ENCODE data around the gene FOXO4.

Gene FOXO4

DNA sequence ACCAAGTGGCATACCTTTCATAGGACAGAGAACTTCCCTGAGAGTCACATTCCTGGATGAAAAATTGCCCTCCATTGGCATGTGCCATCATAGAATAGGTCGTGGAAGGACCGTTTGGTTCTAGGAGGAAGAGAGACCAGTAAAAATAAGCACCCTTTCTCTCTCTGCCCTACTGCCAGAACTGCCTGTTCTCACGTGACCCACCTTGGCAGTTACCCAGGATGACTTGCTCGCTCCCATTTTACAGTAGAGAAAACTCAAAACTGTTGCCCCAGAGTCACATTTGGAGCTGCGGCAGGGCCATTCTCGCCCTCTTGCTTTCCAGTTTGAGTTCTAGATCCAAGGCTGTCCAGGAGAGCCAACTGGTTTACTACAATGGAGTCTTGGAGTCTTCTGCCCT, 47.9 kb downstream of the FOXO4 start:
- no peak for DNase-seq (ENCODE audit: low read depth)

DNA sequence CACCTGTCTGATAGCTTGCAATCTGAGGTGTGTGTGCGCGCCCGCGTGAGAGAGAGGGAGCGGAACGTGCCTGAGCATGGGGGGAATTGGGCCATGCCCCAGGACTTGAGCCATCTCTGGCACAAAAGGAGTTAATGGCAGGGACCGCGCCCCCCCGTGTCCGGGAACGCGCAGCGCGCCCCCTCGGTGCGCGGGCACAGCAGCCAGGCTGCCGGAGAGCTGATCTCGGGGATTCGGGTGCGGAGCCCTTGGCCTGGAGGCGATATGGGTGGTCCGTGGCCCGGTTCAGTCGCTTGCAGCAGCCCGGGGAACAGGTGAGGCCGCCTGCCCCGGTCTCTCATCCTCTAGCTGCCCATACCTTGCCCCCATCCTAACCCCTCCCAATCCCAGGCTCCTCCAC, 49.0 kb downstream of the FOXO4 start, which contains the start of gene NLGN3:
Gene NLGN3, plus strand, starts transcription at position 191 of the 400 bp plus-strand sequence. CDS start 2,909 bp downstream, outside the sequence.
- no peak for DNase-seq (ENCODE audit: low read depth)

DNA sequence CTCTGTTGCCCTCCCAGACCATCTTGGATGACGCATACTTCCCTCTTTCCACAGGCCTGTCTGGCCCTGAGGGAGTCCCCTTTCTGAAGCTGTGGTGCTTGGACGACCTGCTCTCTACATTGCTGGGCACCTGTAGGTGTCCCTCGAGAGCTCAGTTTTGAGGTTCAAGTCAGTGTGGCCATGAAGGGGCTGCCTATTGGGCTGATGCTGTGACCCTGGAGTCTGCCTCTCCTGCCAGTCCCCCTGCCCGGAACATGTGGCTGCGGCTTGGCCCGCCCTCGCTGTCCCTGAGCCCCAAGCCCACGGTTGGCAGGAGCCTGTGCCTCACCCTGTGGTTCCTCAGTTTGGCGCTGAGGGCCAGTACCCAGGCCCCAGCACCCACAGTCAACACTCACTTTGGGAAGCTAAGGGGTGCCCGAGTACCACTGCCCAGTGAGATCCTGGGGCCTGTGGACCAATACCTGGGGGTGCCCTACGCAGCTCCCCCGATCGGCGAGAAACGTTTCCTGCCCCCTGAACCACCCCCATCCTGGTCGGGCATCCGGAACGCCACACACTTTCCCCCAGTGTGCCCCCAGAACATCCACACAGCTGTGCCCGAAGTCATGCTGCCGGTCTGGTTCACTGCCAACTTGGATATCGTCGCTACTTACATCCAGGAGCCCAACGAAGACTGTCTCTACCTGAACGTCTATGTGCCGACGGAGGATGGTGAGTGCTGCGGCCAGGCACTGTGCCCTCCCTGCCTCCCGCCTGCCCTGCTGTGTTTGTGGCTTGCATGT, 52.0 kb downstream of the FOXO4 start:
- DNase-seq (ENCODE audit: low read depth) = no peak

DNA sequence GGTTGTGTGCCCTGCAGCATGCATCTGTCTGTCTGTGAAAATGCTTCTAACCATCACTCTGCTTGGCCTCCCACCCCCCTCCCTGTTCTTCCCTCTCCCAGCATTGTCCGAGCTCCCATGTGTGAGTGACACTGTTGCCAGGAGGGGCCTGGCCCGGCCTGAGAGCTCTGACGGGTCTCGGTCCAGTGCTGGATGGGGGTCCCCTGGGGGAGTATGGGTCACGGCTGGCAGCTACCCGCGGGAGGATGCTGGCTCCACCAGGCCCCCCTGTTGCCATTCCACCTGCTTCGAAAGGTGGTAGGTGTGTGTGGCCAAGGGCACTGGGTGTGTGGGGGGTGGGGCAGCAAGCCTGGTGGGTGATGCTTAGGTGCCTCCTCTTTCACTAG, 52.6 kb downstream of the FOXO4 start:
- DNase-seq (ENCODE audit: low read depth) = no peak

DNA sequence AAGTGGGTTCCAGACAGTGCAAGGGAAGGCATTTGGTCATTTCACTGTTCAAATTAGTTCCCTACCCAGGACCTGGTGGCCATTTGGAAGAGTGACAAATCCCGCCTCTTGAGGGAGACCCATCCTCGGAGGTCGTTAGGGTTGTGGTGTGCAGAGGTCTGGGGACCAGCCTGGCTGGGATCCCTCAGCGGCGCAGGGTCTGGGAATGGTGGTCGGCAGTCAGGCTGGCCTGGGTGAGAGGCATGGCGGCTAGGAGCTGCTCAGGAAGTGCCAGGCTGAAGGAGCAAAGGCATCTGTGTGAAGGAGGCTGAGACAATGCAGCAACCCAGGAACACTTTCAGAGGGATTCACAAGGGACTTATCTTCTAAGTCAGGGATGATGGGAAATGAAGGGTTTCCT, 55.7 kb downstream of the FOXO4 start:
- DNase-seq (ENCODE audit: low read depth) = no peak

Data from activated T-helper 9 cell treated with anti-CD3 and anti-CD28 coated beads, Interleukin-2, amount 50 U/mL, for 16 hours (primary cell).